NCI-H748 (cell line): ENCODE data around the gene DNAJC8.

ENCODE experiments used
- DNase-seq: peaks from one replicate; lab custom pipeline; 2025; ENCODE audit not compliant: unreplicated experiment; lab: John Stamatoyannopoulos, UW

Gene DNAJC8, protein sequence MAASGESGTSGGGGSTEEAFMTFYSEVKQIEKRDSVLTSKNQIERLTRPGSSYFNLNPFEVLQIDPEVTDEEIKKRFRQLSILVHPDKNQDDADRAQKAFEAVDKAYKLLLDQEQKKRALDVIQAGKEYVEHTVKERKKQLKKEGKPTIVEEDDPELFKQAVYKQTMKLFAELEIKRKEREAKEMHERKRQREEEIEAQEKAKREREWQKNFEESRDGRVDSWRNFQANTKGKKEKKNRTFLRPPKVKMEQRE

DNA sequence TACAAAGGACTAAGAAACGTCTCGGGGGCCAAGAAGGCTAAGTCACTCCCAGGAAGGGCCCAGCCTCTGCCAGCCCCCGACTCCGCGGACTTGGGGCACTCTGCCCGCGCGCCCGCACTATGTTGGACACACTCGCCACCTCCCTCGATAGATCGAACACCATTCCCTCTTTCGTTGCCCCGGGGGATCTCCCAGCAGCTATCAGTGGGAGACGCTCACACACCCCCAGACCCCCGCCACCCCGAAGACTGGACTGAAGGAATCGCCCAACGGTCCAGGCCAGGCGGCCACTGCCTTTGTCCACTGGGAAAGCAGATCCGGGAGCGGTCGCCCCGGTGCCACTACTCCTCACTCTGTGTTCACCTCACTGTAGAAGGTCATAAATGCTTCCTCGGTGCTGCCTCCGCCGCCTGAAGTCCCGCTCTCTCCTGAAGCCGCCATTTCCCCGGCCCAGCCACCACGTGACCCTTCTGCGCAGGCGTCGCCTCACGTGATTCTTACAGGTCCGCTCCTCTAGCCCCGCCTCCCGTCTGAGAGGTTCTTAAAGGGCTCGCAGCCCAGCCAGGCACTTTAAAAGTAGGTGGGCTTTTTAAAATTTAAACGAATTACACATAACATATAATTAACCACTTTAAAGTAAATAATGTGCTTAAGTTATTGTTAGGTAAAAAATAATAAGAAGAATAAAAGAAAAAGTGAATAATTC lies at the start of gene DNAJC8:
DNAJC8 (minus strand) TSS at position 472 of the 706 bp plus-strand sequence; CDS start at position 441, 31 bp downstream.
- peak; percentile 89 for DNase-seq

DNA sequence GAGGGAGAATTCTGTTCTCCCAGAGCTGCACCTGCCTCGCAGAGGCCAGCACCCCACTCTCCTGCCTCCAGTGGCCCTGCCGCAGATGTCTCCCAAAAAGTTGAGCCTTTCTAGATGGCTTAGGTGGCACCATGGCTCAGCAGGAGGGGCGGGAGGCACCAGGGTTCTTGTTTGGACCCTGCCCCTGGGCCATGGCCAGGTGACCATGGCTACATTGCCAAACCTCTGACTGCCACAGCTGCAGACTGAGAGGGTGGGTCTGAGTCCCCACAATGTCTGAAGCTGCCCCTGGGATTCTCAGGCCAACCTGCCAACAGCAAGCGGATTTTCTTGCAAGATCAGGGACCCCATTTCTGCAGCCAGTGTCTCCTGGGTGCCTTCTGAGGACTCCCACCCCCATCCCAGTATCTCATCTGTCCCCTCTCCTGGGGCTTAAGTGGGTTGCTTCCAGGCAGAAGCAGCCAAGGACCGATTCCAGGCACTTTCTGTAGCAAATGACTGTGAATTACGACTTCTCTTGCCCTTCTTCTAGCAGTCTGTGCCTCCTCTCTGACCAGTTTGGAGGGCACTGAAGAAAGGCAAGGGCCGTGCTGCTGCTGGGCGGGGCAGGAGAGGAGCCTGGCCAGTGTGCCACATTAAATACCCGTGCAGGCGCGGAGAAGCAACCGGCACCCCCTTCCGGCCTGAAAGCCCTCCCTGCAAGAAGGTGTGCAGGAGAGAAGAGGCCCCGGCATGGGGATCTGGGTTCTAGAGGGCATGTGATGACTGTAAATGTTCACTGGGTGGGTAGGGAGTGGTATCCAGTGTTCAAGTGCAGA lies 49.0 kb upstream of the DNAJC8 start:
- no peak for DNase-seq

DNA sequence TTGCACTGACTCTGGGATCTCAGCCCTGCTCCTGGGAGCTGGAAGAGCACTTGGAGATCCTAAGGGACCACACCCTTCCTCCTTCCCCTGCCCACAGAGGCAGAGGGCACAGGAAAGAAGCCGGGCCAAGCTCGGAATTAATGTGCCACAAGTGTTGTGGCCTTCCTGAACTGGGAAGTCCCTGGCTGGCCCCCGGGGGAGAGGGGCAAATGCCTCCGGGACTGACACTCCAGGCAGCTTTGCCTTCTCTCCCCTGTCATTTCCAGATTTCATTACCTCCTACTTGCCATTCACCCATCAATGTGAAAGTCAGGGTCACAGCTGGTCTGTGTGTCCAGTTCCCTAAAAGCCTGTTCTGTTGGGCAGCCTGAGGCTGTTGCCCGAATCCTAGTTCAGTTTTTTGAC lies 48.1 kb upstream of the DNAJC8 start:
- DNase-seq, result no peak

DNA sequence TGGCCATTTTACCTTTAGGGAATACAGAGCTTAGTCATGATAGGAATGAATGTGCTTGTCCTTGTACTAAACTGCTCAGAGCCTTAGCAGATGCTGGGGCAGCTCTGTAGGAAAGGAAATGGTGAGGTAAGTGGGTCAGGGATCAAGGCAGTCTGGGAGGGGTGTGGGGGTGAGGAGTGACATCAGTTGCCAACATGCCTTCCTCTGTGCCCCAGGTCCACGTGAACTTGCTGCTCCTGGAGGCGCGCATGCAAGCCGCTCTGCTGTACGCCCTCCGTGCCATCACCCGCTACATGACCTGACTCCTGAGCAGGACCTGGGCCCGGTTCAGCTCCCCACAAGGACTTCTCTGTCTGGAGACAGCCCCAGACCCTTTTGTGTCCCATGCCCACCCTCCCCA lies 47.7 kb upstream of the DNAJC8 start:
- DNase-seq, result no peak

DNA sequence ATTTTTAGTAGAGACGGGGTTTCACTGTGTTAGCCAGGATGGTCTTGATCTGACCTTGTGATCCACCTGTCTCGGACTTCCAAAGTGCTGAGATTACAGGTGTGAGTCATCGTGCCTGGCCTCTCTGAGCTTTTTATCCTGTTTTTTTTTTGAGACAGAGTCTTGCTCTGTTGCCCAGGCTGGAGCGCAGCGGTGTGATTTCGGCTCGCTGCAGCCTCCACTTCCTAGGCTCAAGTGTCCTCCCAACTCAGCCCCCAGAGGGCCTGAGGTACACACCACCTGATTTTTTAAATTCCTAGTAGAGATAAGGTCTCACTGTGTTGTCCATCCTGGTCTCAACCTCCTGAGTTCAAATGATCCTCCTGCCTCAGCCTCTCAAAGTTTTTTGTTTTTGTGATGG lies 46.9 kb upstream of the DNAJC8 start:
- no peak for DNase-seq

DNA sequence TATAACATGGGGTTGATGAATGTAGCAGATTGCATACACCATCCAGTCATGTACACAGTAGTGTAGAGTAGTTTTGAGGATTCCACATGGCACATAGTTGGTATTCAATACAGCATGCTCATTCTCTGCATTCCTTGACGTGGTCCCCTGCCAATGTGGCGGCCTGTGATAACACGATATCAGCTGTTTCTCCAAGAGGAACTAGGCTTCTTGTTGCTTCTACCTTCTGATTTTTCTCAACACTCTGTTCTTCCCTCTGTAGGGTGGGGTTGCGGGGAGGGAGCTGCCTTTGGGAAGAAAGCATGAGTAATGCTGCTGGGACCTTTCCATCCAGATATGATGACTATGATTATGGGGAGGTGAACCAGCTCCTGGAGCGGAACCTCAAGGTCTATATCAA lies 45.9 kb upstream of the DNAJC8 start:
- no peak for DNase-seq

DNA sequence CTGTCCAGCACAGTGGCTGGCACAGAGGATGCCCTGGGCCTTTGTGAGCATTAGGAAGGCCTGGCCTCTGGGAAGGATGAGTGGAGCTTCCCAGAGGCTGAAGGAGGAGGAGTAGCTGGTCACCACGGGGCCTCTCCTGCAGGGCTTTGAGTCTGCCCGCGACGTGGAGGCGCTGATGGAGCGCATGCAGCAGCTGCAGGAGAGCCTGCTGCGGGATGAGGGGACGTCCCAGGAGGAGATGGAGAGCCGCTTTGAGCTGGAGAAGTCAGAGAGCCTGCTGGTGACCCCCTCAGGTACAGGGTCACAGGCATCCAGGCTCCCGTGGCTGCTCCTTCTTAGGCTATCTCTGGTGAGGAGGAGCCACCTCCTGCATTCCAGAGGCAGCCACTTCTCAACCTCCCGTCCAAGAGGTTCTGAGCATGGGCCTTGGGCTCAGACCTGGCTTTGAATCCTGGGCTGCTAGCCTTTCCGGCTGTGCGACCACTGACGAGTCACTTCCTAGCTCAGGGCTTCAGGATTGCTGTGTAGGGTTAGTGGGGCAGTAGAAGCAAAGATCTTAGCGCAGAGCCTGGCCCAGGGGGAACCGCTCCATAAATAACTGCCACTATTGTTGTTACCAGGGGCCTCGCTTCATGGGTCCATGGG lies 40.5 kb upstream of the DNAJC8 start:
- no peak for DNase-seq

DNA sequence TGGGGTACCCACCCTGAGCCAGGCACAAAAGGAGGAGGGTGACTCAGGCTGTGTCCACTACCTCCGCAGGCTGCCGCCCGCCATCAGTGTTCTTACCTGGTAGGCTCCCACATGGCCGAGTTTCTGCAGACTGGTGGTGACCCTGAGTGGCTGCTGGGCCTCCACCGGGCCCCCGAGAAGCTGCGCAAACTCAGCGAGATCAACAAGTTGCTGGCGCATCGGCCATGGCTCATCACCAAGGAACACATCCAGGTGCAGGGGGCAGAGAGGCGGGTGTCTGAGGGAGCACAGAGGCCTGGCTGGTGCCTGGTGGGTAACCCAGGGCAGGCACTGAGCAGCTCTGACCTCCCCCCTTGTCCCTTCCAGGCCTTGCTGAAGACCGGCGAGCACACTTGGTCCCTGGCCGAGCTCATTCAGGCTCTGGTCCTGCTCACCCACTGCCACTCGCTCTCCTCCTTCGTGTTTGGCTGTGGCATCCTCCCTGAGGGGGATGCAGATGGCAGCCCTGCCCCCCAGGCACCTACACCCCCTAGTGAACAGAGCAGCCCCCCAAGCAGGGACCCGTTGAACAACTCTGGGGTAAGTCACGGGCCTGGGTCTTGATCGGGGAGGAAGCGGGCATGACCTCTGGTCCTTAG lies 39.5 kb upstream of the DNAJC8 start:
- no peak for DNase-seq

DNA sequence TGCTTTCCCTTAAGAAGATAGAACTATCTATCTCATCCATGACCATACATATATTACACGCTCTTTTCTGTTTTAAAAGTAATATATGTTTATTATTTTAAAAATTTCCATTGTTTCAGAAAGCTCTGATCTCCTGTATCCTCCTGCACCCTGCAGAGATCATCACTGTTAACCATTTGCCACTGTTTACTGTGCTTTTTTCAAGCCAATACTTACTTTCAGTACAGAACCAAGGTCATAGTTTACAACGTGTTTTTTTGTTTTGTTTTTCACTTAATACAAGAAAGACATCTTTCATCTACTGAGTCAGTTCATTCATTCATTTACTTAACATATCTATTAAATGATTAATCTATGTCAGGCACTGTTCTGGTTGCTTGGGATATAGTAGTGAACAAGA lies 36.7 kb upstream of the DNAJC8 start:
- DNase-seq, result no peak

DNA sequence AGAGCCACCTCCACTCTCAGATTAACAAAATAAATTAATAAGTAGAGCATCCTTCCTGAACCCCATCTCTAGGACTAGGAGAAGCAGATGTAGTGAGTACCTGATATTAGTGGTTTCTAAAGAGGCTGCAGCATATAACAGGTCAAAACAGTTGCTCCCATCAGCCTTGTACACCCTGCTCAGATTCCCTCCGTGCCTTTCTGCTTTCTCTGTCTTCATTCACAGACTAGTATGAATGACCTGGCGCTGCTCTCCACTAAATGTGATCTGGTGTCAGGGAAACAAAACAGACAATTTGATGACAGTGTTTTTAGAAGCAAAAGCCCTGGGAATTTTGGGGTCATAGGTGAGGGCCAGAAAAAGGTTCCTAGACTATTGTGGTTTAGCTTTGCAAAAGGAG lies 34.8 kb upstream of the DNAJC8 start:
- no peak for DNase-seq

DNA sequence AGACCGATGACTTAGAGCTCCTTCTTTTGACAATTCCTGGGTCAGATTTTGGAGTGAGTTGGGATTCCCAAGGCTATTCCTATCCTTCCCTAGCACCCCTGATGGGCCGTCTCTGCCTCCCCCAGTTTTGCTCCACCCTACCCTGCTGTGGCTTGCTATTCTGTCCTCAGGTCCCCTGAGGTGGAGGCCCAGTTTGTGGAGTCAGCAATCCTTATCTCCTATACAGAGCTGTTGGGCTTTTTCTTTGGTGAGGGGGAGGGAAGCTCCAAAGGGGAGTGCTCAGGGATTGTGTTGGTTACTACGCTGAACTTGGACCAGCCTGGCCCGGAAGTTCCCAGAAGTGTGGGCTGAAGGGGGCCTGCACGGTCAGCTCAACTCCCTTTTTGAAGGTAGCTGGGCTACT lies 34.1 kb upstream of the DNAJC8 start:
- DNase-seq, result no peak

DNA sequence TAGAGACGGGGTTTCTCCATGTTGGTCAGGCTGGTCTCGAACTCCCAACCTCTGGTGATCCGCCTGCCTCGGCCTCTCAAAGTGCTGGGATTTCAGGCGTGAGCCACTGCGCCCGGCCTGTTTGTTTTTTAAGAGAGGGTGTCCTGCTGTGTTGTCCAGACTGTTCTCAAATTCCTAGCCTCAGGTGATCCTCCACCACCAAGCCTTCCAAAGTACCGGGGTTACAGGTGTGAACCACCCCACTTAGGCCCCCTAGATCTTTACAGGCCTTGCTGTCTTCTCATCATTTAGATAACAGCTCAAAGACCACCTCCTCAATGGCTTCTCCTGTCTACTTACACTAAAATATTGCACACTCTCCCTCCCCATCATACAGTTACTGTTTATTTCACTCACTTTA lies 32.7 kb upstream of the DNAJC8 start:
- DNase-seq, result no peak

DNA sequence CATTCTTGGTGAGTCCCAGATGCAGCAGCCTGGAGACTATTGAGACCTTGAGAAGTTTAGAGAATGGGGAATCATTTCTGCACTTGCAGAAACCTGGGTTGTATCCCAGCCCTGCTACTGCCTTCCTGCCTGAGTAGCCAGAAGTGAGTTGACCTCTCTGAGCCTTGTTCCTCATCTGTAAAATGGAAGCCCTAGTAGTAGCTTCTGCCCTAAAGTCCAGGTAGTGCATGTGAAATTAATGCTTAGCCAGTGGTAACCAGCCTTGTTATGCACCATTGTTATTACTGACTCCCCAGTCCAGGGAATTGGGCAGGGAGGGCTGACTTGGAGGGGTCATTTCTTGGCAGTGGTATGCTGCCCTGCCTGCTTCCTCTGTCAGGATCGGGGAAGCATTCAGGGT lies 32.1 kb upstream of the DNAJC8 start:
- no peak for DNase-seq

DNA sequence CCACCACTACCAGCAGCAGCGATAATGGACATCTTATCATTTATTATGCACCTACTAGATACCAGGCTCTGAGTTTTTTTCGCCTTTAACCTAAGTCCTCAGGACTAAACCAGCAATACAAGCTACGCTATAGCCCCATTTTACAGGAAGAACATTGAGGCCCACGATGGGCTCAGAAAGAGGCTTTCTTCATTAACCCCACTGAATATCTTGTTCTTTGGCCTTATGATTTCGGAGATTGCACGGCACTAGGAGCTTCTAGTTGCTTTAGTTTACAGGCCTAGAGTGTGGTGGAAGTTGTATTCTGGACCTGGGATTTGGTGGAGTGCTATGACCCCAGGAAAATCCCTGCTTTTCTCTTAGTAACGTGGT lies 28.0 kb upstream of the DNAJC8 start:
- no peak for DNase-seq

DNA sequence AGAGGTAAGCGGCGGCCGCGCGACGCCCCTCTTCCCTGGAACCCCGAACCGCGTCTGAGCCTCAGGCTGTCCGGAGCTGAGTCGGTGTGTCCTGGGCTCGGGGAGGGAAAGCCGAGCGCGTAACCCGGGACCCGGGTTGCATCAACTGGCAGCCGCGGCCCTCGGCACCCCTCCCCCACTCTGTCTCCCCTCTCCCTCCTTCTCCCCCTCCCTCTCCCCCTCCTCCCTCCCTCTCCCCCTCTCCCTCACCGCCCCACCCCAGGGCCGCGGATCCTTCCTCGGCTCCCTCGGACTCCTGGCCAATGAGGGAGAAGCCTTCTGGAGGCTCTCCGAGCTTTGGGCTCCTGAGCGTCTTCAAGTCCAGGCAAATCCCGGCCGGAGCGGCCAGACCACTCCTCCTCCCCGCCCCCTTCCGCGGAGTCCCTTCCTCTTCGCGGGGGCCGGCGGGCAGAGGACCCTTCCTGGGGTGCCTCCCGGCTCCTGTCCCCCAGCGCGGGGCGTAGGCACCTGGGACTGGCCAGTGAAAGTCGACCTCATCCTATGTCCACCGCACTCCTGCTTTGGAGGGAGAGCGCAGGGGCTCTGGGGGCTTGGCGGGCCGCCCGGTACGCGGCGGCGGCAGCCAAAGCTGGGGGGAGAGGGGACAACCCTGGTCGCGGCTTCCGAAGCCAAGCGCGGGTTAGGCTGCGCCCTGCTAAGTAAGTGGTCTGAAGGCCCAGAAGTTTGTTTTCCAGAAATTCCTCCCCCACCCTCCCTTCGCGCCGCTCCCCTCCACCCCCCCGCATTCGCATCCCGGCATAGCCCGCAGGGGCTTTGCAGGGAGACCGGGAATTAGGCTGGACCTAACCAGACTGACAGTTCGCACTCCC lies 27.3 kb upstream of the DNAJC8 start:
- DNase-seq, result peak; percentile 63

DNA sequence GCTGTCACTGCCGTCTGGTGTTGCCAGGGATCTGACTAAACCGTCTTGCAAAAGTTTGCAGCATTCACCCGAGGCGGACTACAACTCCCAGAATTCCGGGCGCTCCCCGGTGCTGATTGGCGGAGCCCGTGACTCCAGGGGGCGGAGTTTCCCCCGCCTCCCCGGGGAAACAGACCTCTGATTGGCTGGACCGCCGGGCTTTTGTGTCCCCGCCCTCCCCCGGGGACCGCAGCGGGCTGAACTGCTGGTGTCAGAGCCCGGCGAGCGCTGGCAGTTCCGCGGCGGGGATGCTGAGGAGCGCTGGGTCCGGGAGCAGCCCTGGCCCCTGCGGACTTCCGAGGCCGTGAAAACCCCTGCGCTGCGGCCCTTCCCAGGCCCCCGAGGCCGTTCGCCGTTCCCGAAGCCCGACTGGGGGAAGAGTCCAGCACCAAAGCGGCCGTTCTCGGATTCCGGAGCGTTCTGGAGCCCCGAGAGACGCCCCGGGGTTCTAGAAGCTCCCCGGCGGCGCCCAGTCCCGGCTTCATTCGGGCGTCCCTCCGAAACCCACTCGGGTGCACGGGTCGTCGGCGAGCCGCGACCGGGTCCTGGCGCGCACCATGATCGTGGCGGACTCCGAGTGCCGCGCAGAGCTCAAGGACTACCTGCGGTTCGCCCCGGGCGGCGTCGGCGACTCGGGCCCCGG lies 26.6 kb upstream of the DNAJC8 start, which contains the start of gene SESN2:
SESN2 (plus strand) TSS at position 267 of the 682 bp plus-strand sequence; CDS start at position 597, 330 bp downstream.
- DNase-seq, result peak; percentile 95

DNA sequence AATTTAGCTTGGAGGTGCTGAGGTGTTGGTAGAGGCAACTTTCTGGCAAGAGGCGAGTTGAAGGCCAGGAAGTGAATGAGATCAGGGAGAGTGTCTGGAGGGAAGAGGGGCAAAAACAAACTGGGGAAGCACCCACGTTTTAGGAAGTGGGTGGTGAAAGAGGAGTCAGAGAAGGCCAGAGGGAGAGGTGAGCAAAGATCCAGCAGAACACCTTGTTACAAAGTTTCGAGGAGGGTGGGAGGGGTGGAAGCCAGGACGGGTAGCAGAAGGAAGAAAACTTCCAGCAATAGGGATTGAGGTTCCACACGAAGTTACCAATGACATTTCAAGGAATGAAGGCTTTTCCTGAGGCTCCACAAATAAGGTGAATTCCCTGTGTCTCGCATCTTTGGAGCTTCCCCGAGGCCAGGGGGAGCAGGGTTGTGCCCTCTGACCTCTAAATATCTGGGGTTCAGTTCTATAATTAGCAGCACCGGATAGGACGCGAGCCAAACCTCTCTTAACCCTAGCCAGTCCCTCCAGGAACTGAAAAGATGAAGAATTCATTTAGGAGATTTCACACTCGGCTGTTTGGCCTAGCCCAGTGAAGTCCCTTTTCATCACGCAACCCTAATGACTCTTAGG lies 25.9 kb upstream of the DNAJC8 start:
- no peak for DNase-seq

DNA sequence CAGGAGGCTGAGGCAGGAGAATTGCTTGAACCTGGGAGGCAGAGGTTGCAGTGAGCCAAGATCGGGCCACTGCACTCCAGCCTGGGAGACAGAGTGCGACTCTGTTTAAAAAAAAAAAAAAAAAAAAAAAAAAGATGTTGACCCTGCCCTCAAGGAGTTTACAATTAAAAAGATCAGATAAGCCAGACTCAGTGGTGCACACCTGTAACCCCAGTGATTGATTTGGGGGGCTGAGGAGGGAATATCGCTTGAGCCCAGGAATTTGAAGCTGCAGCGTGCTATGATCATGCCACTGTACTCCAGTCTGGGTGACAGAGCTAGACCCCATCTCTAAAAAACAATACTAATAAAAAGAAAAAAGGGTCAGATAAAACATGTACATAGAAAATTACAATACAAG lies 24.9 kb upstream of the DNAJC8 start:
- DNase-seq, result no peak
